Hepatocyte (in vitro differentiated cells): ENCODE data around the gene IFT27. TPM values are rescaled to one million over a fixed set of nuclear protein-coding genes. Genes with fewer than 3 reads are reported as not detected.
A peak's percentile ranks its signal among the peaks of the same experiment; 100 is the strongest.

Experiments
- DNase-seq: peaks from one replicate; pipeline ENCODE4 v3.0.0-alpha.2; 2016; ENCODE audit warnings: low spot score
- H2AFZ ChIP-seq: fragments of 200-600 bp; sonication (generic); 2 replicates; pipeline ENCODE4 v1.6.0; 2016; ENCODE audit warnings: antibody characterized with exemption, mild to moderate bottlenecking
- H3K27ac ChIP-seq: fragments of 200-600 bp; sonication (generic); 2 replicates; pipeline ENCODE4 v1.5.1; 2016; ENCODE audit warnings: mild to moderate bottlenecking
- H3K27me3 ChIP-seq: fragments of 200-600 bp; sonication (generic); 2 replicates; pipeline ENCODE4 v1.6.1; 2016
- H3K36me3 ChIP-seq: fragments of 200-600 bp; sonication (generic); replicated peaks from 2 replicates; pipeline ENCODE4 v1.5.1; 2016; ENCODE audit warnings: low read depth; ENCODE audit not compliant: insufficient read depth
- H3K4me1 ChIP-seq: fragments of 200-600 bp; sonication (generic); 2 replicates; pipeline ENCODE4 v1.5.1; 2016; ENCODE audit warnings: mild to moderate bottlenecking, moderate library complexity; ENCODE audit not compliant: insufficient read depth
- H3K4me2 ChIP-seq: fragments of 200-600 bp; sonication (generic); 2 replicates; pipeline ENCODE4 v1.6.0; 2016
- H3K4me3 ChIP-seq: fragments of 200-600 bp; sonication (generic); 2 replicates; pipeline ENCODE4 v1.5.1; 2016; ENCODE audit warnings: mild to moderate bottlenecking
- H3K79me2 ChIP-seq: fragments of 200-600 bp; sonication (generic); 2 replicates; pipeline ENCODE4 v1.6.0; 2017; ENCODE audit warnings: mild to moderate bottlenecking
- H3K9me2 ChIP-seq: fragments of 200-600 bp; sonication (generic); replicated peaks from 2 replicates; pipeline ENCODE4 v1.6.0; 2017; ENCODE audit warnings: mild to moderate bottlenecking; ENCODE audit not compliant: insufficient read depth
- H3K9me3 ChIP-seq: fragments of 200-600 bp; sonication (generic); 2 replicates; pipeline ENCODE4 v1.5.1; 2016; ENCODE audit warnings: low read depth, mild to moderate bottlenecking
- H4K20me1 ChIP-seq: fragments of 200-600 bp; sonication (generic); 2 replicates; pipeline ENCODE4 v1.6.0; 2016; ENCODE audit warnings: mild to moderate bottlenecking; ENCODE audit not compliant: insufficient read depth, poor library complexity, severe bottlenecking
- CTCF ChIP-seq: fragments of 200-600 bp; sonication (generic); IDR thresholded peaks from 2 replicates; pipeline ENCODE4 v1.5.1; 2016; ENCODE audit warnings: antibody characterized with exemption, mild to moderate bottlenecking; ENCODE audit not compliant: poor library complexity
- EZH2 ChIP-seq: fragments of 200-600 bp; sonication (generic); IDR thresholded peaks from 2 replicates; pipeline ENCODE4 v1.6.1; 2016; ENCODE audit warnings: antibody characterized with exemption, mild to moderate bottlenecking, borderline replicate concordance
- EZH2phosphoT487 ChIP-seq: fragments of 200-600 bp; sonication (generic); IDR thresholded peaks from one replicate; pipeline ENCODE4 v1.6.1; 2018; ENCODE audit warnings: antibody characterized with exemption, mild to moderate bottlenecking, low read depth, moderate library complexity; ENCODE audit not compliant: unreplicated experiment, severe bottlenecking
- WGBS: methylation state at CpG from one replicate; pipeline ENCODE4 v1.1.6; 2016; ENCODE audit warnings: low lambda C conversion rate; ENCODE audit errors: missing lambda C conversion rate; 5-methylcytosine and 5-hydroxymethylcytosine counted together
- polyA plus RNA-seq: library from polyadenylated mRNA; unstranded; fragments of >200 nt; fragmentation: Nextera tagmentation; extraction: Ambion mirVana; gene quantifications from 2 replicates; pipeline ENCODE4 v1.2.1, GENCODE V29; 2016
- total RNA-seq: library from RNA; depleted of rRNA; stranded (reverse); fragments of >200 nt; gene quantifications from 2 replicates; pipeline ENCODE4 v1.2.3, GENCODE V29; 2014

IFT27 gene
- total and polyA plus RNA-seq, 2 experiments from 2014 or later, result 15.3 to 25.3 TPM

DNA sequence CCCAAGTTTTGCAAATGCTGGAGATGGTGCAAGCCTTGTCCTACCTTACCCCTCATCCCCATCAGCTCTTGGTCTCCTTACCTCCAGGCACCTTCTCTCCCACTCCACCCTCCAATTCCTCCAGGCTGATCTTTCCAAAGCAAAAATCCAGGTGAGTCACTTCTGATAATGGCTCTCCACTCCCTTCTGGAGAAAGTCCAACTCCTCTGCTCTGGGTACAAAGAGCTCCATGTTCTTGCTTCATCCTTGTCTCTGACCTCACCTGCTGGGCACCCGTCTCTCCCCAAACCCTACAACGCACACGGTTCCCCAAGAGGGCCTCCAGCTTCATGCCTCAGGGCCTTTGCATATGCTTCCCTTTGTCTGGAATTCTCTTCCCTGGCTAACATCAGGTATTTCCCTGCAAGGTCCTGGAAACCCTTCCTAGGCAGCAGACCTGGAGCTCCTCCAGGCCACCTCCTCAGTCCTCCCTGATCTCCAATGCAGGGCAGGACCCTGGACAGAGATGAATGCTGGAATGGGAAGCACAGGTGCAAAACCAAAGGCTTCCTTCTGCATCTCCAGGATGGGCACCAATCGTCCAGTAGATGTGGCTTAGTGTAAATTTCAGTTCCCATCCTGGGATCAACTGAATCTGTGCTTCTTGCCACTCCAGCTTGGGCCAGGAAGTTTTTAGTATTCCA is 22.7 kb downstream of the IFT27 start:
- Histone ChIP-seq H3K4me2 (no peak overlapping the region), H3K36me3 (no peaks in the 10 kb centered on the region), H3K9me2 (no peaks in the 10 kb centered on the region), H3K27ac (no peak overlapping the region), H3K79me2 (no peaks in the 10 kb centered on the region), H4K20me1 (no peaks in the 10 kb centered on the region), H2AFZ (no peak overlapping the region), H3K27me3 (peaks cover 13% of the 10 kb centered on the region), H3K4me3 (no peak overlapping the region), H3K9me3 (no peaks in the 10 kb centered on the region), H3K4me1 (no peaks in the 10 kb centered on the region)
- TF ChIP-seq EZH2phosphoT487 (no peak), CTCF (no peak), EZH2 (no peak)
- WGBS, result 66% methylated on average over 4 of the region's 4 CpGs
- DNase-seq, result peak; percentile 43

GRCh38 chr22:36746375-36746970 is 29.4 kb downstream of the IFT27 start:
- H3K4me3 ChIP-seq, result no peak overlapping the region
- no peaks in the 10 kb centered on the region for H3K4me1 ChIP-seq
- no peak for TF ChIP-seq EZH2
- no peak for TF ChIP-seq EZH2phosphoT487
- TF ChIP-seq CTCF, result no peak
- no peaks in the 10 kb centered on the region for H3K9me3 ChIP-seq
- no peak overlapping the region for H3K27ac ChIP-seq
- H3K4me2 ChIP-seq, result no peak overlapping the region
- no peaks in the 10 kb centered on the region for H3K27me3 ChIP-seq
- no peak for DNase-seq
- H3K9me2 ChIP-seq, result no peaks in the 10 kb centered on the region
- WGBS, result 75% methylated on average over 11 of the region's 11 CpGs
- H3K36me3 ChIP-seq, result no peaks in the 10 kb centered on the region
- H4K20me1 ChIP-seq, result no peaks in the 10 kb centered on the region
- no peaks in the 10 kb centered on the region for H3K79me2 ChIP-seq
- H2AFZ ChIP-seq, result no peak overlapping the region

DNA sequence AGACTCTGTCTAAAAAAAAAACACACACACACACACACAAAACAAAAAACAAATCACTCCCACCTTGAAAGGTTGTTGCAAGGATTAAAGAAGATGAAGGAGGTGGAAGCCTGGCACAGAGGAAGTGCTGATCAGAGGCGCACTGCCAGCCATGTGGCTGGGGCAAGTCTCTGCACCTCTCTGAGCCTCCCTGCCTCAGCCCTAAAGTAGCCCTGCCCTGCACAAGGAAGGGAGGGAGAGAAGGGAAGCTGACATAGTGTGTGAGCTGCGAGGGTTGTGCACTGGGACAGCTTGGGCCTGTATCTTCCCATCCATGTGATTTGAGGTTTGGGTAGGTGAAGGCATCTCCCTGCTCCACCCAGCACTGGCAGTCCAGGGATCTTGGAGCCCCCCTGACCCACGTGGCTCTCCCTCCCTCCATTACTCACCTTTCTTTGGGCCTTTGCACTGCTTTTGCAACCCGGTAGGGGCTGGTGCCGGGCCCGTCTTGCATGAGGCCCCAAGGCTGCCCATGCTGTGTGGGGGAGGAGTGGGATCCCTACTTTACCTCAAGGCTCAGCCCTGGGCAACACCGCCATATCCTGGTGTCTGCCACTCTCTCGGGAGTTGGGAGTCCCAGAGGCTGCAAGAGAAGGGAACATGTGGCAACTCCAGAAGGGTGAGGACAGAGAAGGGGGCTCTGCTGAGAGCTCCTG is 30.5 kb downstream of the IFT27 start:
- WGBS, result 83% methylated on average over 8 of the region's 8 CpGs
- Histone ChIP-seq H3K27ac (no peak overlapping the region), H3K36me3 (no peaks in the 10 kb centered on the region), H3K9me3 (no peaks in the 10 kb centered on the region), H3K9me2 (no peaks in the 10 kb centered on the region), H3K27me3 (no peaks in the 10 kb centered on the region), H3K79me2 (no peaks in the 10 kb centered on the region), H3K4me1 (no peaks in the 10 kb centered on the region), H3K4me3 (no peak overlapping the region), H4K20me1 (no peaks in the 10 kb centered on the region), H2AFZ (no peak overlapping the region), H3K4me2 (no peak overlapping the region)
- TF ChIP-seq EZH2 (no peak), CTCF (no peak), EZH2phosphoT487 (no peak)
- DNase-seq, result no peak
